NOMO-1 treated with dmso at 0.1 percent for 144 hours (cell line): ENCODE data around the gene ATP11C.

Experiments
- DNase-seq: peaks from one replicate; lab custom pipeline; 2025; ENCODE audit not compliant: unreplicated experiment; lab: John Stamatoyannopoulos, UW

ATP11C gene

GRCh38 chrX:139815771-139816170 is 117.1 kb downstream of the ATP11C start:
- DNase-seq, result no peak

- DNase-seq, result no peak
These were observed 120.8 kb downstream of the ATP11C start for GRCh38 chrX:139811942-139812629.

GRCh38 chrX:139804482-139804881 is 128.4 kb downstream of the ATP11C start:
- DNase-seq, result no peak

GRCh38 chrX:139803224-139803623 is 129.6 kb downstream of the ATP11C start:
- no peak for DNase-seq

- no peak for DNase-seq
These were observed 130.8 kb downstream of the ATP11C start for GRCh38 chrX:139802048-139802447.

- DNase-seq, result no peak
These were observed 131.4 kb downstream of the ATP11C start for GRCh38 chrX:139801397-139801813.

- no peak for DNase-seq
These were observed 134.2 kb downstream of the ATP11C start for GRCh38 chrX:139798701-139799100.

GRCh38 chrX:139795196-139795595 is 137.7 kb downstream of the ATP11C start:
- DNase-seq, result no peak

- DNase-seq, result no peak
These were observed 145.3 kb downstream of the ATP11C start for GRCh38 chrX:139787601-139788000.

- DNase-seq, result no peak
These were observed 148.0 kb downstream of the ATP11C start for GRCh38 chrX:139784807-139785206.

- no peak for DNase-seq
These were observed 148.9 kb downstream of the ATP11C start for GRCh38 chrX:139783959-139784358.

GRCh38 chrX:139783030-139783429 is 149.8 kb downstream of the ATP11C start:
- no peak for DNase-seq

GRCh38 chrX:139776599-139776998 is 156.3 kb downstream of the ATP11C start:
- no peak for DNase-seq

- DNase-seq, result no peak
These were observed 162.5 kb downstream of the ATP11C start for GRCh38 chrX:139770366-139770765.

- peak; percentile 3 for DNase-seq
These were observed 166.3 kb downstream of the ATP11C start for GRCh38 chrX:139766545-139766983.

GRCh38 chrX:139762400-139763183 is 170.3 kb downstream of the ATP11C start:
- DNase-seq, result no peak

- no peak for DNase-seq
These were observed 173.2 kb downstream of the ATP11C start for GRCh38 chrX:139759637-139760036.

GRCh38 chrX:139758809-139759208 is 174.0 kb downstream of the ATP11C start:
- DNase-seq, result no peak

- no peak for DNase-seq
These were observed 174.6 kb downstream of the ATP11C start for GRCh38 chrX:139758250-139758649.

- DNase-seq, result no peak
These were observed 181.8 kb downstream of the ATP11C start for GRCh38 chrX:139751053-139751452.

- DNase-seq, result no peak
These were observed 182.5 kb downstream of the ATP11C start for GRCh38 chrX:139750390-139750789.

GRCh38 chrX:139739138-139739537 is 193.7 kb downstream of the ATP11C start:
- no peak for DNase-seq
